Mesothelial cell of epicardium (in vitro differentiated cells): ENCODE data around the gene ALDH3B1. TPM values are rescaled to one million over a fixed set of nuclear protein-coding genes. Genes with fewer than 3 reads are reported as not detected.
"Not testable (repeated sequence)": the region's sequence is repeated elsewhere in the genome, so short reads cannot be mapped to it uniquely, and the experiment has no call there.

Source experiments
- DNase-seq, 2 experiments: peaks; one replicate each; pipeline ENCODE4 v3.0.0; 2021; ENCODE audit warnings: low spot score in 2 of 2; ENCODE audit not compliant: unreplicated experiment in 2 of 2
- H3K27ac Mint-ChIP-seq: 2 replicates; pipeline ENCODE4 v1.8.0; 2021; ENCODE audit warnings: mixed read lengths
- H3K27me3 Mint-ChIP-seq: 2 replicates; pipeline ENCODE4 v1.8.0; 2021; ENCODE audit warnings: low read depth, mixed read lengths
- H3K36me3 Mint-ChIP-seq: 2 replicates; pipeline ENCODE4 v1.8.0; 2021; ENCODE audit warnings: mixed read lengths
- H3K4me1 Mint-ChIP-seq: 2 replicates; pipeline ENCODE4 v1.8.0; 2021; ENCODE audit warnings: mixed read lengths
- H3K4me3 Mint-ChIP-seq: 2 replicates; pipeline ENCODE4 v1.8.0; 2021; ENCODE audit warnings: mild to moderate bottlenecking, moderate library complexity, mixed read lengths
- H3K9me3 Mint-ChIP-seq: 2 replicates; pipeline ENCODE4 v1.8.0; 2021; ENCODE audit warnings: mixed read lengths
- CTCF ChIP-seq: fragments of 200-600 bp; sonication (generic); IDR thresholded peaks from one replicate; pipeline ENCODE4 v1.5.0; 2021; ENCODE audit warnings: antibody characterized with exemption; ENCODE audit not compliant: unreplicated experiment
- total RNA-seq: library from RNA; stranded (reverse); gene quantifications from 3 replicates; pipeline ENCODE4 v1.2.1, GENCODE V29; 2021

Gene ALDH3B1
- 1.4 to 1.8 TPM (median 1.7 TPM) in 3 replicates for total RNA-seq

DNA sequence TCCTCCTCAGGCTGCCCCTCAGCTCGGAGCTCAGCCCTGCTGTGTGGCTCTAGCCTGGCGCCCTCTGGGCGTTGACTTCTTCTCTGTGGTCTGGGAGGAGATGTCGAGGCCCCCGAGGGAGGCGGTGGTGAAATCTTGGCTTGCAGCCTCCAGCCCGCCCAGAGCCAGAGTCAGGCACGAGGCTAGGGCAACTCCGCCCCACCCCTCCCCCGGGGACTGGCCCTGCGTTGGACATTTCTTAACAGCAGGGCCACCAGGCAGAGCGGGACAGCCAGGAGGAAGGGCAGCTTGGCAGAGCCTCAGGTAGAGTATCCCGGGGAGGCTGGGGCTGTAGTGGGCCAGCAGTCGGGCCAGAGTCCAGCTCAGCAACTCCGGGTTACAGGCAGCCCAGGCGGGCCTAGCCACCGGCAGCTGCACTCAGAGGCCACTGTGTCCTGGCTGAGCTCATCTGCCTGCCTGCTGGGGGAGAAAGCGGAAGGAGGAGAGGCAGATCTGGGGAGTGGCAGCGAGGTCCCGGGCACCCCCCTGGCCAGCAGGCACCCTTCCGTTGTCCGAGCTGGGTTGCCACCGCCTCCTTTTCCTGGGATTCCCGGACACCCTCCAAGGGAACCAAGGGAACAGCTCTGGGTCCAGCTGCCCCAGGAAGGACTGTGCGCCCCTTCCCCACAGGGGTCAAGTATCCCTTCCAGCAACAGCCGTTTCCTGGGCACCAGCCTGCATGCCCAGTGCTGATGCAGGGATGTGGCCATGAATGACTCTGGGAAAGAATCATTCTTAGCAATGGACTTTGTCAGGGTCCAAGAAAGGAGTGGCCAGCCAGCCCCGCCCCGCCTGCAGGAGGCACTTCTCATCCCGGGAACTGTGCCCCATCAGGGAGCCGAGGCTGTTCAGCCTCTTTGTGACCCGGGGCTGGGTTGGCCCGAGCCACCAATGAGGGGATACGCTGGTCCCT is at the start of gene ALDH3B1:
Gene ALDH3B1 (plus strand): TSS at position 238 of the 952 bp plus-strand sequence. CDS start 4,971 bp downstream, outside the sequence.
- Mint-ChIP-seq H3K36me3 (no peaks in the 10 kb centered on the region), H3K27me3 (no peaks in the 10 kb centered on the region), H3K9me3 (no peaks in the 10 kb centered on the region), H3K27ac (peak within 1 kb of the TSS; percentile 82), H3K4me1 (peaks cover 45% of the 10 kb centered on the region), H3K4me3 (no peak within 1 kb of the TSS)
- DNase-seq = no peak
- no peak for TF ChIP-seq CTCF

DNA sequence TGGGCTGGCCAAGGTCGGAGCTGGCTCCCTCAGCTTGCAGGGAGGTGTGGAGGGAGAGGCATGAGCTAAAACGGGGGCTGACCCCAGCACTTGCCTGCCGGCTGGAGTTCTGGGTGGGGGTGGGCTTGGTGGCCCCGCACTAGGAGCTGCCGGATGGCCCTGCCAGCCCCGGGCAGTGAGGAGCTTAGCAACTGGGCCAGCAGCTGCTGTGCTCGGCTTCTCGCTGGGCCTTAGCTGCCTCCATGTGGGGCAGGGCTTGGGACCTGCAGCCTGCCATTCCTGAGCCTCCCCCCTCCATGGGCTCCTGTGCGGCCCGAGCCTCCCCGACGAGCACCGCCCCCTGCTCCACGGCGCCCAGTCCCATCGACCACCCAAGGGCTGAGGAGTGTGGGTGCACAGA is 46.9 kb upstream of the ALDH3B1 start:
- not testable (repeated sequence) for H3K27ac Mint-ChIP-seq, DNase-seq, H3K4me3 Mint-ChIP-seq, H3K4me1 Mint-ChIP-seq, H3K36me3 Mint-ChIP-seq, H3K9me3 Mint-ChIP-seq
- peaks cover 31% of the 10 kb centered on the region for H3K27me3 Mint-ChIP-seq

DNA sequence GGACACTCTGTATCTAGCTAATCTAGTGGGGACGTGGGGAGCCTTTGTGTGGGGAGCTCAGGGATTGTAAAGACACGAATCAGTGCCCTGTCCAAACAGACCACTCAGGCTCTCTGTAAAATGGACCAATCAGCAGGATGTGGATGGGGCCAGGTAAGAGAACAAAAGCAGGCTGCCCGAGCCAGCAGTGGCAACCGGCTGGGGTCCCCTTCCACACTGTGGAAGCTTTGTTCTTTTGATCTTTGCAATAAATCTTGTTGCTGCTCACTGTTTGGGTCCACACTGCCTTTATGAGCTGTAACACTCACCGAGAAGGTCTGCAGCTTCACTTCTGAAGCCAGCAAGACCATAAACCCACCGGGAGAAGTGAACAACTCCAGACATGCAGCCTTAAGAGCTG is 46.2 kb upstream of the ALDH3B1 start:
- not testable (repeated sequence) for H3K9me3 Mint-ChIP-seq, H3K36me3 Mint-ChIP-seq, H3K4me3 Mint-ChIP-seq, H3K4me1 Mint-ChIP-seq, H3K27ac Mint-ChIP-seq, DNase-seq
- H3K27me3 Mint-ChIP-seq = peaks cover 26% of the 10 kb centered on the region

DNA sequence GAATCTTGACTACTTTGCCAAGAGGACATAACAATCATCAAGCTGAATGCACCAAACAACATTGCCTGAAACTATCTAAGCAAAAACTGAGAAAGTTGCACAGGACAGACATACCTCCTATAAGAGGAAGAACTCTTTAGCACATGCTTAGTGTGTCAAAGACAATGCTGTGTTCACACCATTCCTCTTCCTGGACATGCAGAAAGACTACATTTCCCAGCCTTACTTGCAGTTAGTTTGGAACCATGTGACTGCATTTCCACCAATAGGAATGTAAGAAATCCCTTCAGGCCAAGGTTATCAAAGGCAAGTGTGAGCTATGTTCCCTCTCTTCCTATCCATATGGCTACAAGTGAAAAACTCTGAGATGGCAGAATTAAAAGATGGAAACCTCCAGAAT is 45.4 kb upstream of the ALDH3B1 start:
- not testable (repeated sequence) for H3K36me3 Mint-ChIP-seq, H3K4me3 Mint-ChIP-seq, DNase-seq, H3K9me3 Mint-ChIP-seq, H3K27ac Mint-ChIP-seq, H3K4me1 Mint-ChIP-seq
- peaks cover 23% of the 10 kb centered on the region for H3K27me3 Mint-ChIP-seq

GRCh38 chr11:67965830-67966348 is 44.2 kb upstream of the ALDH3B1 start:
- not testable (repeated sequence) for H3K9me3 Mint-ChIP-seq, H3K4me1 Mint-ChIP-seq, H3K27ac Mint-ChIP-seq, DNase-seq, H3K4me3 Mint-ChIP-seq, H3K36me3 Mint-ChIP-seq
- H3K27me3 Mint-ChIP-seq = peaks cover 15% of the 10 kb centered on the region

DNA sequence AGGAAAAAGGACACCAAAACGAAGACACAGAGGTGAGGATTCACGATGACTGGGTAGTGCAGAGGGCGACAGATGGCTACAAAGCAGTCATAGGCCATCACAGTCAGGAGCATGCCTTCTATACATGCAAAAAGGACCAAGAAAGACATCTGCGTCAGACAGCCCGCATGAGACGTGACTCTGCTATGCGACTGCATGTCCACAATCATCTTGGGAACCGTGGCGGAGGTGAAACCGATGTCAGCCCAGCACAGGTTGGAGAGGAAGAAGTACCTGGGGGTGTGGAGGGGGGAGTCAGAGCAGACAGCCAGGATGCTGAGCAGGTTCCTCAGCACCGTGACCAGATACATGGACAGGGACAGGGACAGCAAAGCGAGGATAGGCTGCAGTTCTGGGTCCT is 35.4 kb upstream of the ALDH3B1 start:
- not testable (repeated sequence) for H3K27ac Mint-ChIP-seq

DNA sequence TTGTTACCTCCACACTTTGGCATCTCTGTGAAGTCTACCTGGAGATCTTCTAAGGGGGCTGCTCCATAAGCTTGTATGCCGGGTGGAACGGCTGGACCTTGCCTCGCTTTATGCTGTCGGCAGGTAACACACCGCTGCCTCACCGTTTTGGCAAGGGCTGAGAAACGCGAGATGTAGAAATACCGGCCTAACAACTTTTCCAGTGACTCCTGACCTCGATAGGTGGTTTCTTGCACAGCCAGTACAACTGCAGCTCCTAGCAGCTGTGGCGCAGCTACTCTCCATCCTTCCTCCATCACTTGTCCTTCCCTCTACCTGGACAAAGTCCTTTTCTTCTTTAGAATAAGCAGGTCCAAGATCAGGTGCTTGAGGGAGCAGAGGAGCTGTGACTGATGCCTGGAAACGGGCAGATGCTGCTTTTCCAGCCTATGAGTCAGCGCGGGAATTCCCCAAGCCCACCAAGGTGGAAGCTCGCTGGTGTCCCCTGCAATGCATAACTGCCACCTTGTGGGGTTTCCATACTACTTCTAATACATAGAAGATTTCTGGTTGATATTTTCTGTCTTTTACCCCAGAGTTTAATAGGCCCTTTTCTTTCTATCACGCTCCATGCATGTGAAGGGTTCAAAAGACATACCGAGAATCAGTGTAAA is 31.2 kb upstream of the ALDH3B1 start:
- Mint-ChIP-seq H3K27me3 (peaks cover 33% of the 10 kb centered on the region), H3K4me1 (peaks cover 12% of the 10 kb centered on the region), H3K27ac (peak overlapping the region; percentile 33)
- H3K4me3 Mint-ChIP-seq, H3K9me3 Mint-ChIP-seq, H3K36me3 Mint-ChIP-seq: not testable (repeated sequence)
- peak in 1 of 2 experiments; percentile 58 for DNase-seq

More for the DNA sequence above, 35.4 kb upstream of the ALDH3B1 start:
- not testable (repeated sequence) for H3K4me3 Mint-ChIP-seq, H3K9me3 Mint-ChIP-seq, H3K36me3 Mint-ChIP-seq, DNase-seq
- Mint-ChIP-seq H3K27me3 (peaks cover 16% of the 10 kb centered on the region), H3K4me1 (peaks cover 15% of the 10 kb centered on the region)

- H3K9me3 Mint-ChIP-seq, H3K4me3 Mint-ChIP-seq, DNase-seq, H3K36me3 Mint-ChIP-seq, H3K27ac Mint-ChIP-seq: not testable (repeated sequence)
- peaks cover 12% of the 10 kb centered on the region for H3K4me1 Mint-ChIP-seq
- H3K27me3 Mint-ChIP-seq = peaks cover 43% of the 10 kb centered on the region
Observed at GRCh38 chr11:67981226-67981625, 28.9 kb upstream of the ALDH3B1 start.

GRCh38 chr11:67982255-67982857 is 27.8 kb upstream of the ALDH3B1 start:
- not testable (repeated sequence) for H3K4me3 Mint-ChIP-seq, H3K9me3 Mint-ChIP-seq, DNase-seq, H3K27ac Mint-ChIP-seq, H3K36me3 Mint-ChIP-seq
- Mint-ChIP-seq H3K27me3 (peaks cover 40% of the 10 kb centered on the region), H3K4me1 (peaks cover 12% of the 10 kb centered on the region)
